ENCODE results near the gene BTNL9.

DNA sequence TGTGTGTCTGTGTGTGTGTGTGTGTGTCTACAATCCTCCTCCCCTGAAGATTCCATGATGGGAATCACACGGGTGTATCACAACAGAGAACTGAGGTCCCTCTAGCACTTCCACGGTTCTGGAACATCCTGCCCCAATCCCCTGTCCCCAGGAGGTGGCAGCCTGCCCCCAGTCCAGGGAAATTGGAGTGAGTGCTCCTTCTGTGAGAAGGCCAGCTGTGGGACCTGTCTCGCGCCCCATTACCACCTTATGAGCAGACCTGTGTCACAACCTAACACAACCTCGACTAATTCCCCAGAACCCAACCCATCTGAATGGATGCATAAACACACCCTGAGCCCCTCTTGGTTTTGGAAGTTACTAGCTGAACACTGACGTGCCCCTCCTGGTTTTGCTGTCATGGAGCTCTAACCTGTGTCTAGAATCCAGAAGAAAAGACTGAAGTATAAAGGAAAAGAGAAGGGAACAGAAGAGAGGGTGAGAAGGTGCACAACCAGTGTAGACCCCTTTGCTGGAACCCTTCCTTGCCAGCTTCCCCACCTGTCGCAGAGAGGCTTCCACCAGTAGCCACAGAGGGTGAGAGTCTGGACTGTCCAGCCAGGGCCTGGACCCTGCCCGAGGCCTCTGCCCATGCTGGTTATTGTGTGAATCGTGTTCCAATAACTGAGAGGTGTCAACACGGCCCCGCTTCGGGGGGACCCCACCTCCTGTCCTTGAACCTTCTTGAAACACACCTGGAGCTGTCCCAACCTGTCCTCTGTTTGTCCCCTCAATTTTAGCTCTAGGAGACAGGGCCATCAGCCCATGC is 3.4 kb downstream of the BTNL9 start:
- TF ChIP-seq, protein P1, sequence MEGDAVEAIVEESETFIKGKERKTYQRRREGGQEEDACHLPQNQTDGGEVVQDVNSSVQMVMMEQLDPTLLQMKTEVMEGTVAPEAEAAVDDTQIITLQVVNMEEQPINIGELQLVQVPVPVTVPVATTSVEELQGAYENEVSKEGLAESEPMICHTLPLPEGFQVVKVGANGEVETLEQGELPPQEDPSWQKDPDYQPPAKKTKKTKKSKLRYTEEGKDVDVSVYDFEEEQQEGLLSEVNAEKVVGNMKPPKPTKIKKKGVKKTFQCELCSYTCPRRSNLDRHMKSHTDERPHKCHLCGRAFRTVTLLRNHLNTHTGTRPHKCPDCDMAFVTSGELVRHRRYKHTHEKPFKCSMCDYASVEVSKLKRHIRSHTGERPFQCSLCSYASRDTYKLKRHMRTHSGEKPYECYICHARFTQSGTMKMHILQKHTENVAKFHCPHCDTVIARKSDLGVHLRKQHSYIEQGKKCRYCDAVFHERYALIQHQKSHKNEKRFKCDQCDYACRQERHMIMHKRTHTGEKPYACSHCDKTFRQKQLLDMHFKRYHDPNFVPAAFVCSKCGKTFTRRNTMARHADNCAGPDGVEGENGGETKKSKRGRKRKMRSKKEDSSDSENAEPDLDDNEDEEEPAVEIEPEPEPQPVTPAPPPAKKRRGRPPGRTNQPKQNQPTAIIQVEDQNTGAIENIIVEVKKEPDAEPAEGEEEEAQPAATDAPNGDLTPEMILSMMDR (optimal IDR thresholded peaks at IDR 0.05 in 1 of 3, IDR thresholded peaks at IDR 0.05 in 1 of 3, conservative IDR thresholded peaks at IDR 0.05 in 1 of 3; ENCODE audit: extremely low read depth in 1 of 3, insufficient read depth in 2 of 3, low read length in 3 of 3), result peak in 1 of 3 experiments; percentile 22
- no peak for TF ChIP-seq EZH2 (IDR thresholded peaks at IDR 0.05; ENCODE audit: low read length)
